ENCODE data around the gene FLOT1.
"Not testable (repeated sequence)": the region's sequence is repeated elsewhere in the genome, so short reads cannot be mapped to it uniquely, and the experiment has no call there.

Gene FLOT1

DNA sequence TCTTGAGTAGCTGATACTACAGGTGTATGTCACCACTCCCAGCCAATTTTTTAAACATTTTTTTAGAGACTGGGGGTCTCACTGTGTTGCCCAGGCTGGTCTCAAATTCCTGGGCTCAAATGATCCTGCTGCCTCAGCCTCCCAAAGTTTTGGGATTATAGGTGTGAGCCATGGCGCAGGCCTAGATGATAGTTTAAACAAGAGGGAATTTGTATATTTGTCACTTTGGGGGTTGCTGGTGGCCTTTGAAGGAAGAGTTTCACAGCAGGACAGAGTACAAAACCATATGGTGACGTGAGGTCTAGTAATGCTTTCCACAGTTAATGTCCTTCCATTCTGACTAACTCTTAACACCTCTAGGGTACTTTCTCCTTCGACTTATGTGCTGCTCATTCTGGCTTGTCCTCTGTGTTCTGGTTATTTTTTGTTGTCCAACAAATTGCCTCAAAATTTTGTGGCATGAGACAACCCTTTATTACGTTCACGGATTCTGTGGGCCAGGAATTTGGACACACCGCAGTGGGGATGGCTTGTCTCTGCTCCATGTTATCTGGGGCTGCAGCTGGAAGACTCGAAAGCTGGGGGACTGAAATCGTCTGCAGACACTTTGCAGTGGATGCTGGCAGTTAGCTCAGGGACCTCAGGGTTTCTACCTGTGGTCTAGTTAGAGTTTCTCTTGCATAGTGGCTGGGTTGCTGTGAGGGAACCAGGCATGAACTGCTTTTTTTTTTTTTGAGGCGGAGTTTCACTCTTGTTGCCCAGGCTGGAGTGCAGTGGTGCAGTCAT, 24.9 kb upstream of the FLOT1 start:
- no peak for DNase-seq (ENCODE audit: low spot score)

DNA sequence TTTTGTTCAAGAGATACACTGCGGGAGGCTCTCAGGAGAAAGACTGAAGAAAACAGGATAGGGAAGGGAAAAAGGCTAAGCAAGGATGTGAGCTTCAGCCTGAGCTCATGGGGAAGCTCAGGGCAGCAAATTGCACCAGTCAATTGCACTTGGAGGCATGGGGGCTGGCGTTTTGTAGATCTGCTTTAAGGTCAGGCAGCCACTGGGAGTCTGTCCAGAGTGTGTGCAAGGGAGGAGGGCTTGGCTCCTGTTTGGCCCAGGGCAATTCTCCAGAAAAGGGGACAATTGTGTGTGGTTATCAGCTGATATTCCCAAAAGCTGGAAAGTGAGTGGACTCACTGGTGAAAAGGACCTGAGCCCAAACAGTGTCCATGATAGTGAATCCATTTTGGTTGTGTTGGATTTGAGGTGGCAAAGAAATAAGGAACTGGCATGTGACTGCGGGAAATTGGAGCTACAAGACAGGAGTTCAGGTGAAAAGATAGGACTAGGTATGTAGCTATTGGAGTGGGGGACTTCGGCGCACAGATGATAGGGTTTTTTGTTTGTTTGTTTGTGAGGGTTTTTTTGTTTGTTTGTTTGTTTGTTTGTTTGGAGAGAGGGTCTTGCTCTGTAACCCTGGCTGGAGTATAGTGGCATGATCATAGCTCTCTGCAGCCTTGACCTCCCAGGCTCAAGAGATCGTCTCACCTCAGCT, 24.1 kb upstream of the FLOT1 start:
- no peak for DNase-seq (ENCODE audit: low spot score)

DNA sequence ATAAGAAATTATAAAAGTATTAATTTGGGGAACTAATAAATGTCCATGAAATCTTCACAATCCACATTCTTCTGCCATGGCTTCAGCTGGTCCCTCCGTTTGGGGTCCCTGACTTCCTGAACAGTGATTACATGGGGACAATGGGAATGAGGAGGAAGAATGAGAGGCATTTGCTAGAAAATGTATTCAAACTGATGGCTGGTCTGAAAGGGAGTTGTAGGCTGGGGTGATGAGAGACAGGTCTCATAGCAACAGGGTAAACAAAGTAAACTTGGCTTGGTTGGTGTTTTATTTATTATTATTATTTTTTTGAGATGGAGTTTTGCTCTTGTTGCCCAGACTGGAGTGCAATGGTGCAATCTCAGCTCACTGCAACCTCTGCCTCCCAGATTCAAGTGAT, 23.0 kb upstream of the FLOT1 start:
- not testable (repeated sequence) for DNase-seq (ENCODE audit: low spot score)

DNA sequence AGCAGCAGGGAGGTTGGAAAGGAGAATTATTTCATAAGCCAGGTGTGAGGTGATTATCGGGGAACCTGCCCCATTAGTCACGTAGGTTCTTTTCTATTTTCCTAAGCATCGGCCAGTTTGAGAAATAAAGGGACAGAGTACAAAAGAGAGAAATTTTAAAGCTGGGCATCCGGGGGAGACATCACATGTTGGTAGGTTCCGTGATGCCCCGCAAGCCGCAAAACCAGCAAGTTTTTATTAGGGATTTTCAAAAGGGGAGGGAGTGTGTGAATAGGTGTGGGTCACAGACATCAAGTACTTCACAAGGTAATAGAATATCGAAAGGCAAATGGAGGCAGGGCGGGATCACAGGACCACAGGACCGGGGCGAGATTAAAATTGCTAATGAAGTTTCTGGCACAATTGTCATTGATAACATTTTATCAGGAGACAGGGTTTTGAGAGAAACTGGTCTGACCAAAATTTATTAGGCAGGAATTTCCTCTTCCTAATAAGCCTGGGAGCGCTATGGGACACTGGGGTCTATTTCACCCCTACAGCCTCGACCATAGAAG, 22.1 kb upstream of the FLOT1 start:
- DNase-seq (ENCODE audit: low spot score), result not testable (repeated sequence)

DNA sequence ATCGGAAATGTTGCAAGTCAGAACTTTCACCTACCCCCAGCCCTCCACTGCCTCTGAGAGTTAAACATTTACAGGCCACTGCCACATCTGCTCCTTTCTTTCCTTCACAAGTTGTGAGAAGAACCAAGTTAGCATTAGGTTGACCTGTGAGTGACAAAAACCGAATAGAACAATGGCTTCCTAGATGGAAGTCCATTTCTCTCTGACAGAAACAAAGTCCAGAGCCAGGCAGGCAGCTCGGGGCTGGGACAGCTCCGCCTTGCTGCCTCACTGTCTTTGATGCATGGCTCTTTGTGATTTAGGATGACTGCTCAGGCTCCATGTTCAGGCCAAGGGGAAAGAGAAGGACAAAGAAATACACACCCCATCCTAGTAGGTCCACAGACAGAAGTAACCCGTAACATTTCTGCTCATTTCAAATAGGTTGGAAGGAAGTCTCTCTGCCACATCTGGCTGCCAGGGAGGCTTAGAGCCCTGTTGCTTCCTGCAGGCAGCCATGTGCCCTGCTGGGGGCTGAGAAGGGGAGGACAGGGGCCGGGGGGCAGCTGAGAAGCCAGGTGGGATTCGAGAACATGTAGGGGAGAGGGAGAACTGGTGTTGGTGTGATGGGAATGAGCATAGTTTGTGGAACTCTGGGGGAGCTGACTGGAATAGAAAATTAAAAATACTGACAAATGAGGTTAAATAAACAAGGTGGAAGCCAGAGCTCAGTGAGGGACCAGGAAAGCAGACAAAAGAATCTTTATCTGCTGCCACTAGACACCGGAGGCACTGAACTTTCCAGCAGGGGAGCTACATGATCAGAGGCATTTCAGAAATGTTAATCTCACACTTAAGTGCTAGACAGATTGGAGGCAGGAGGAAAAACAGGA, 21.4 kb upstream of the FLOT1 start:
- no peak for DNase-seq (ENCODE audit: low spot score)

DNA sequence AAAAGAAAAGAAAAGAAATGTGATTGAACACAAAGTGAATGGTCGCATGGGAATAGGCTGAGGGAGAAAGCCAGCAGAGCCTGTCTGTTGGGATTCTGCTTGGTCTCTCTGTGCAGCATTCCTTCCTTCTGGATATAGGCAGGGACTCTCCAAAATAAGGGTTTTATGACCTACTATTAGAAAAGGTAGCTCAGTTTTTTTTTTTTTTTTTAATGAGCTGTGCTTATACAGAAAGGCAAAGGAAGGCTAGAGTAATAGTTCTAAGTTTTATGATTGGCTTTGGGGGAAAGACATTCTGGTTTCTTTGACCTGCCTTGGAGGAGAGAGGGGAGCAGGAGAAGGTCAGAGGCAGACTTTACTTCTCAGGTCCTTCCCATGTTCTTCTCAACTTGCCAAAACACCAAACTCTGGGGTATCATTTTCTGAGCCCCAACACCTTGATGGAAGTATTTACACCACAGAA, 20.7 kb upstream of the FLOT1 start:
- DNase-seq (ENCODE audit: low spot score), result no peak

DNA sequence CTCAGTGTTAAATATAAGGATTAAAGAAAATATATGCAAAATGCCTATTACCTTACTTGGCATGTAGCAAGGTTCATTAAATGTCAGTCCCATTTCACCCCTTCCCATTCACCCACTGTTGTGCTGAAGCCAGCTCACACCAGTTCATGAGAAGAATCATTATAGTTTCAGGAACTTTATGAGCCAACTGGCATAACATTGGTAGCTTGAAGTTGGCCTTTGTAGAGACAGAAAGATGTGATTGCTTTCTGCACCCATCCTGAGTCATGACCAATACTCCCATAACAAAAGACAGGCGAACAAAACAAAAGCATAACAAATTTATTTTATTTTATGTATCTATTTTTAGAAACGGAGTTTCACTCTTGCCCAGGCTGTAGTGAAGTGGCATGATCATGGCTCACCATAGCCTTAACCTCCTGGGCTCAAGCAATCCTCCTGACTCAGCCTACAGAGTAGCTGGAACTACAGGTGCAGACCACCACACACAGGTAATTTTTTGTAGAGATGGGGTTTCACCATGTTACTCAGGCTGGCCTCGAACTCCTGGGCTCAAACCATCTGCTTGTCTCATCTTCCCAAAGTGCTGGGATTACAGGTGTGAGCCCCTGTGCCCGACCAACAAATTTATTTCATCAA, 19.4 kb upstream of the FLOT1 start:
- no peak for DNase-seq (ENCODE audit: low spot score)

DNA sequence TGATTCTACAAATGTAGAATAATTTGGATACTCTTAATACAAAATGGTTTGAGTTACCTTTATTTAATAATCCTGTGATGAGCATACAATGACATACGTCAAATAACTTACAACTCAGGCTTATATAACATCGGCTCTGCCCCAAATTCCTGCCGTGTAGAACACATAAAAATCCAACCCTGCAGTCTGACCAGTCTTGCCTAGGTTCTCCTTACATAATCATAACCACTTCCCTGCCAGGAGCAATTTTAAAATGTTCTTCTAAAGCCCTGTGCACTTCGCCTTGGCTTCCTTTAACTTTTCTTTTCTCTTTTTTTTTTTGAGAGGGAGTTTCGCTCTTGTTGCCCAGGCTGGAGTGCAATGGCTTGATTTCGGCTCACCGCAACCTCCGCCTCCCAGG, 18.1 kb upstream of the FLOT1 start:
- no peak for DNase-seq (ENCODE audit: low spot score)

DNA sequence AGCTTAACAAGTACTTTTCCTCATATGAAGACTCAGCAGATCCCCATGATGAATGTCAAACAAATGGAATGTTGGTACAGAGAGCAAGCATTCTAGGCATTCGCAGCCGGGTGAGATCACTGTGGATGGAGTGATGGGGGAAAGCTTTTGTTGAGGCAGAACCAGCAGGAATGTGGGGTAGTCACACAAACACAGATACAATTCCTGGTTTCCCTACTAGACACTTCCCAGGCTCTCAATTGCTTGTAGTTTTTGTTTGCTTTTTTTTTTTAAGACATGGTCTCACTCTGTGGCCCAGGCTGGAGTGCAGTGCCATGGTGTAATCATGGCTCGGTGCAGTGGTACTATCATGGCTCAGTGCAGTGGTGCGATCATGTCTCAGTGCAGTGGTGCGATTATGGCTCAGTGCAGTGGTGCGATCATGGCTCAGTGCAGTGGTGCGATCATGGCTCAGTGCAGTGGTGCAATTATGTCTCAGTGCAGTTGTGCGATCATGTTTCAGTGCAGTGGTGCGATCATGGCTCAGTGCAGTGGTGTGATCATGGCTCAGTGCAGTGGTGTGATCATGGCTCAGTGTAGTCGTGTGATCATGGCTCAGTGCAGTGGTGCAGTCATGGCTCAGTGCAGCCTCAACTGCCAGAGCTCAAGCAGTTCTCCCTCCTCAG, 17.2 kb upstream of the FLOT1 start:
- no peak for DNase-seq (ENCODE audit: low spot score)

DNA sequence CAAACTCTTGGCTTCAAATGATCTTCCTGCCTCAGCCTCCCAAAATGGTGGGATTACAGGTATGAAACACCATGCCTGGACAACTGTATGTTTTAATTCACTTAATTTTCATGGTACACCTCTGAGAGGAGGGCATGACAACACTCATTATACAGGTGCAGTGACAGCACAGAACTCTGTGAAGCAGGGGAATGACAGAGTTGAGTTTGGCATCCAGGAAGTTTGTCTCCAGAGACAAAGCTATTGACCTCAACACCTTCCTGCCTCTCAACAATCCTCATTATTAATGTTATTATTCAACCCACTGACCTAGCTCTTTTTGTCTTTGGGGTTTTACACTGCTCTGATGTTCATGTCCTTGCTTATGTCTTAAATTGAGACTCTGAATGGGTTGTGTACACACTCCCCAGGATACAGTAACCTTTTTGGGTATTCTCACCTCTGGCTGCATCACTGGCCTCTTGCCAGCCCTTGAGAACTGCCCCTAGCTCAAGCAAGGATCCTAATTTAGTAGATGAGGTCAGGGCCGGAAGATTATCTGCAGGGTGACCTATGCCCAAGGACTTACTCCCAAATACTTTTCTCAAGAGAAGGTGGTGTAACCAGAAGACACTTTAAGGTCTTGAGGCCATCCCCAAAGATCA, 14.9 kb upstream of the FLOT1 start:
- no peak for DNase-seq (ENCODE audit: low spot score)

DNA sequence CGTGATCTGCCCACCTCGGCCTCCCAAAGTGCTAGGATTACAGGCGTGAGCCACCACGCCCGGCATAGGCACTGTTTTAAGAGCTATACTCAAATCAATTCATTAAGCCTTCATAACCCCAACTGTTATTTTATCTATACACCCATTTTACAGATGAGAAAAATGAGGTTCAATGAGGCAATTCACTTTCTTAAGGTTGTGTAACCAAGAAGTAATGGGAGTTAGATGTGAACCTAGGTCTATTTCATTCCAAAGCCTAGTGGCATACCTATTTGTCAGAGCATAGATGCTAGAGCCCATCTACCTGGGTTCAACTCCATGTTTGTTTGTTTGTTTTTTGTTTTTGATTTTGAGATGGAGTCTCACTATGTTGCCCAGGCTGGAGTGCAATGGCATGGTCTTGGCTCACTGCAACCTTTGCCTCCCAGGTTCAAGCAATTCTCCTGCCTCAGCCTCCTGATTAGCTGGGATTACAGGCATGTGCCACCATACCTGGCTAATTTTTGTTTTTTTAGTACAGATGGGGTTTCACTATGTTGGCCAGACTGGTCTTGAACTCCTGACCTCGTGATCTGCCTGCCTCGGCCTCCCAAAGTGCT, 14.0 kb upstream of the FLOT1 start:
- DNase-seq (ENCODE audit: low spot score), result not testable (repeated sequence)

DNA sequence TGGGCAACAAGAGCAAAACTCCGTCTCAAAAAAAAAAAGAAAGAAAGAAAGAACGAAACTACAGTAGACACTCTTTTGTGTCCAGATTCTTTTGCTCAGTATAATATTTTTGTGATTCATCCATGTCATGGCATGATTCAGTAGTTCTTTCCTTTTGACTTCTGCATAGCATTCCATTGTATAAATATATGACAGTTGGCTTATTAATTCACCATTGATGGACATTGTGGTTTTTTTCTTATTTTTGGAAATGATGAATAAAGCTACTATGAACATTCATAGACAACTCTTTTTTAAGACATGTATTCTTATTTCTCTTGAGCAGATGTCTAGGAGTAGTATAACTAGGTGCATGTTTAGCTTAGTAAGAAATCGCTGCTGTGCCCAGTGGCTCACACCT, 12.1 kb upstream of the FLOT1 start:
- DNase-seq (ENCODE audit: low spot score), result no peak

DNA sequence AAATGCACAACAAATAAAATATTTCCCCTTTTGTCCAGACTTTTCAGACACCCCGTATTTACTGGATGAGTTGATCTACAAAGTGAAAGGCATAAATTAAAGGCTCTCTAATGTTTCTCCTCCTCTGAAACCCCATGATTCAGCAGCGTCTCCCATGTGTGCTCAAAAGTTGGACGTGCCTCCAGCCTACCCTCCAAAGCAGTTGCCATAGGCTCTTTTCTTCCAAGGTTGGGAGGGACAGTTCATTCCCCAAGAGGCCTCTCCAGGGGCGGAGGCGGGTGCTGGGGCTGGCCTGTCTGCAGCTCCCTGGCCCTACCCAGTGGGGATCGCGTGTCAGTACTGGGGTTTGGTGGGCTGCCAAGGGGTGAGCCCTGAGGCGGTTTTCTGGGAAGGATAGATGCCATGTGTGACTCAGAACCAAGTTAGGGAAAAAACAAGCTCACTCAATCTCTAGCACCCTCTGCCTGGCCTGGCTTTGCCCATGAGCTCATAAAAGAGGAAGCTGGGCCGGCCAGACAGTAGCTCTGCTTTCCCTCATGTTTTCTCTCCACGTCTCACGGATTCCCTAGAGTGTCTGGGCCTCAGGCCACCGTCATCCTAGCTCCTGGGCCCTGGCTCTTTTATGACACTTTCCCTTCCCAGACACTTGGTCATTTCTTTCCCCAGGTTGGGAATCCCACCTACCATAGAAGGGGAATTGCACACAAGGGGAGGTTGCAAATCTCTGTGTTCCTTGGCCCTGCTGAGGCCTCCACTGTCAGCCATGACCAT, 9.9 kb upstream of the FLOT1 start:
- DNase-seq (ENCODE audit: low spot score), result peak; percentile 73

DNA sequence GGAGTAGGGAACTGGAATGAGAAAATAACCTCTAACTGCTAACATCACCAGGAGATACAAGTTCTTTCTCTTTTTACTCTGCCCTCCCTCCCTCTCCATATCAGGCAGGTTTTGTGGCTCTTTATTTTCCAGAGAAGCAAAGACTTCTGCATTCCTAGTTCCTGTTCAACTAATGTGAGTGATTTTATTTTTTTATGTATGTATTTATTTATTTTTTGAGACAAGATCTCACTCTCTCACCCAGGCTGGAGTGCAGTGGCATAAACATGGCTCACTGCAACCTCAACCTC, 7.8 kb upstream of the FLOT1 start:
- no peak for DNase-seq (ENCODE audit: low spot score)

DNA sequence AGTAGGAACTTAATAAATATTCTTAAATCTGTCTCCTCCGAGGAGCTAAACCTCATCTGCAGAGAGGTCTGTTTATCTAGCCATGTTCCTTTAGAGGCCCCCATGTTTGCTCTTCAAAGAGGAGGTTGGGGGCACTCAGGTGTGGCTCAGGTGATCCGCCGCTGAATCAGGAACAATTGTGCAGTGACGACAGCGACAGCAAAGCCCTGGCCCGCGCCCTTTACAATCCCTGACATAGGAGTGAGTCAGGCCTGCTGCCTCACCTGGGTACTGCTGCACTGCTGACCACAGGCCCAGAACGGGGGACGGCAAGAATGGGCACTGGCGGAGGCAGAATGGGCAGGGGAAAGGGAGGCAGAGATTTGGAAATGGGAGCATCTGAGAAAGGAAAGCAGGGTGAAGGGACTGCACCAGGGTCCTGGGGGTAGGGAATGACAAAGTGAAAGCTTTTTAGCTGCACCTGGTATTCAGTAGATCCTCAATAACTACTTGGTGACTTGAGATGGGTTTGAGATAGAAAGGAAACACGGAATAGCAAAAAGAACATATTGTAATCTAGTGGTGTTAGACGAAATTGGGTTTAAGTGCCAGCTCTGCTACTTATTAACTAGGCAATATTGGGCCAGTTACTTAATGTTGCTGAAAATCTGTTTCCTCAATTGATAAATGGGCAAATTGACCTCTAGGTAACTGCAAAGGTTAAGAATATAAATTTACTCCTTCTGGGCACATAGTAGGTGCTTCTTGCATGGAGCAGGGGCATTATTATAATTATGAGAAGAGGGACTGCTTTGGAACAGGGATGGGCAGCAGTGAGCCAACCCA, 7.3 kb upstream of the FLOT1 start:
- no peak for DNase-seq (ENCODE audit: low spot score)

DNA sequence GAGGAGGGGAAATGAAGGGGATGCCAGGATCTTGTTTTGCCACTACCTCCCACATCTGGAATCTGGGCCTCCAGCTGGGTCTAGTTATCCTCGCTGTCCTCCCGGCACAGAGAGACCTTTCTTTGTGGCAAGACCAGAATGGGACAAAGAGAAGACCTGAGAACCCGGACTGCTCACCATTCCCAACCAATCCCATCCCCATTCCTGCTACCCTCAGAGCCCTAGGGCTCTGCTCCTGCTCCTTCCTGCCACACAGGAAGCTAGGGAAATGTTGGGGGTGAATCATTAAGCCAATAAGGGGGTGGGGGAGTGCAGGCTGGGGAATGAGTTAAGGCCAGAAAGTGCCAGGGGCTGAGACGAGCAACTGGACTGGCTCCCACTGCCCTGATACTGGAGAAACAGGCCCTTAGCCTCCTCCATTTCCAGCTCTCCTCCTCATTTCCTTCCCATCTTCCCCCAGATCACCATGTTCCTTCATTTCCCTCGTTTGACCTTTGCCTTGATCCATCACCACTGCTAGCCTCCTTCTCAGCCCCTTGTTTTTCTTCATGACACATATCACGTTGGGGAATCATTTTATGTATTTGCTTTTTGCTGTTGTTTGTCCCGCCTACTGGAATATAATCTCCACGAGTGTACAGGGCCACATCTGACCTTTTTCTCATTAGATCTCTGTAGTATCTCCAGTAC, 6.5 kb upstream of the FLOT1 start:
- DNase-seq (ENCODE audit: low spot score), result no peak

DNA sequence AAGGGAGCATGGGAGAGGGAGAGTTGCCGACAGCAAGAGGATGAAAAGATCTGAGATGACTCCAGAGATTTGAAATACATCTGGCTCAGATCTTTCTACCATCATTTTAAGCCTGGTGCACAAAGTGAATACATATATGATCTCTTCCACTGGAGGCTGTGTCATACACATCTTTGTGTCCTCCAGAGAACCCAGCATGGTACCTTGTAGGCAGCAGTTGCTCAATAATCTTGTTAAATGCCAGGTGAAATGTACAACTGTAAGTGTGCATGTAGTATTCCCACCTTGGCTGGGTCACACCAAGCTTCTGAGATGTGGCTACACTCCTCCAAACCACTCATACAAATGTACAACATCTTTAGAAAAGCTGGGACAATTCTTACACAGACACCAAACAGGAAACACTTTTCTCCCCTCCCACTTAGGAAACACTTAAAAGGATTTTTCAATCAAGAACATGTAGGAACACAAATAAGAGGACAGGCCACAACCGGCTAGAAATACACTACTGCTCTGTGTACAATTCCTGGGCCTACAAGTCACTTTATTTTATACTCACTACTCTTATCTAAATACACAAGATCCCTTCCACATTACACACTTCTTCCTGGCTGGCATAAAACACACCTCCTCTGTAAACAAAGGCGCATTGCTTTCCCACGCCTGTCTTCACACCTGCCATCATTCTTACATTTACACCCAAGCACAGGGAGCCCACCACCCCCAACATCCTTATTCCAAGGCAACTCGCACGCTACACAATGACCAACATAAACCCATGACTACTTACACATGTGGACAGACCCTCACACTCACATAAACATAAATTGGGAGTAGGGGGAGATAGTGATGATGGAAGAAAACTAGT, 5.6 kb upstream of the FLOT1 start:
- DNase-seq (ENCODE audit: low spot score), result no peak

Data from Ammon's horn (tissue), 1 donor.